ENCODE results near the gene PDE4C.

- no peak for TF ChIP-seq CTCF (IDR thresholded peaks at IDR 0.05)
- TF ChIP-seq POLR2A (IDR thresholded peaks at IDR 0.05) = no peak
These were observed 11.3 kb downstream of the PDE4C start for GRCh38 chr19:18214779-18215433.

Data from body of pancreas (tissue), 4 donors.